Measurements from ENCODE around the gene BMI1. TPM values are rescaled to one million over a fixed set of nuclear protein-coding genes. Genes with fewer than 3 reads are reported as not detected.

The BMI1 gene
- total and polyA plus RNA-seq, 2 donors (not counting 3 experiments of a cell fraction or from before 2014, with no cell fraction given) = 12.0 to 25.1 TPM

DNA sequence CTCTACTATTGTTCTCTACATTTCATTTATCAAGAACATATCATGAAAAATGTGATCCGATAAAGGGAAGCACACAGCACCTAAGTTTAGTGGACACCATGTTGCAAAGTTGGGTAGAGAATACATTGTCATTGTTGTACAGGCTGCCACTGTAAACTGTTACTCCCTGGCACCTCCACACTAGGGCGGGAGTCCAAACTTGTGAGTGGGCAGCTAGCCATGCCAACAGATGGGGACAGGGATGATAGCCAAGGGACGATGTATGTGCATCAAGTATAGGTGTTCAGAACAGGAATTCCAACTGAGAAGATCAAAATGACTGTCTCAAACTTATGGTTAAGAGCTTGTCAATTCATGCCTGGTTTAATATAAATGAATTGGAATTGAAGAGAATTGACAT is 35.8 kb upstream of the BMI1 start:
- Histone ChIP-seq H3K4me3 (replicated peaks in 1 of 3; ENCODE audit: insufficient read depth in 1 of 3, low read depth in 1 of 3, low read length in 3 of 3) (no peak overlapping the region), H3K79me2 (ENCODE audit: control insufficient read depth, insufficient read depth, low read length) (no peaks in the 10 kb centered on the region), H3K27ac (ENCODE audit: insufficient read depth, low read depth, low read length) (no peak overlapping the region), H3K36me3 (ENCODE audit: control insufficient read depth in 2 of 2, extremely low read depth in 1 of 2, insufficient read depth in 2 of 2, low read length in 2 of 2) (no peaks in the 10 kb centered on the region), H3K4me2 (ENCODE audit: insufficient read depth, low read length) (no peak overlapping the region), H3K4me1 (ENCODE audit: control insufficient read depth, extremely low read depth, insufficient read depth, low read length) (no peaks in the 10 kb centered on the region), H3K9ac (replicated peaks; ENCODE audit: extremely low read depth, insufficient read depth, low read length) (no peak overlapping the region), H3K9me1 (replicated peaks; ENCODE audit: control insufficient read depth, extremely low read depth, insufficient read depth, low read length) (no peaks in the 10 kb centered on the region), H2AFZ (ENCODE audit: low read depth, low read length) (no peak overlapping the region), H4K20me1 (replicated peaks; ENCODE audit: control insufficient read depth, extremely low read depth, insufficient read depth, low read length) (no peaks in the 10 kb centered on the region), H3K9me3 (replicated peaks; ENCODE audit: control insufficient read depth, insufficient read depth, low read length) (no peaks in the 10 kb centered on the region), H3K27me3 (ENCODE audit: control insufficient read depth in 2 of 2, insufficient read depth in 2 of 2, low read length in 2 of 2) (peaks cover 1 to 2% of the 10 kb centered on the region in 2 experiments)
- POLR2A ChIA-PET = no interaction called here
- CTCF ChIA-PET = interaction anchor here (1.1 to 2.4 kb wide), 2 partner anchors 11 to 12 kb away, joined by 4 to 5 read pairs; no protein-coding TSS in a partner anchor
- DNase-seq (ENCODE audit: low read depth, low spot score) = no peak
- dilution Hi-C loops (cut with MboI; ENCODE audit: extremely low pct_ligation_motif_present, low sequenced_read_pairs) = no loop called here
- BruUV-seq (replicated peaks) = no TSS peak
- FAIRE-seq = no peak
- TF ChIP-seq EZH2 (IDR thresholded peaks at IDR 0.05; ENCODE audit: borderline replicate concordance, low read depth, low read length, severe bottlenecking) = no peak
- no peak for TF ChIP-seq POLR2AphosphoS5 (IDR thresholded peaks at IDR 0.05; ENCODE audit: insufficient read depth, low read depth, low read length)
- no peak for TF ChIP-seq FOS (IDR thresholded peaks at IDR 0.05; ENCODE audit: borderline replicate concordance, insufficient read depth, low read length)
- no peak for TF ChIP-seq MYC (IDR thresholded peaks at IDR 0.05; ENCODE audit: low read depth, low read length)
- TF ChIP-seq, protein P1, sequence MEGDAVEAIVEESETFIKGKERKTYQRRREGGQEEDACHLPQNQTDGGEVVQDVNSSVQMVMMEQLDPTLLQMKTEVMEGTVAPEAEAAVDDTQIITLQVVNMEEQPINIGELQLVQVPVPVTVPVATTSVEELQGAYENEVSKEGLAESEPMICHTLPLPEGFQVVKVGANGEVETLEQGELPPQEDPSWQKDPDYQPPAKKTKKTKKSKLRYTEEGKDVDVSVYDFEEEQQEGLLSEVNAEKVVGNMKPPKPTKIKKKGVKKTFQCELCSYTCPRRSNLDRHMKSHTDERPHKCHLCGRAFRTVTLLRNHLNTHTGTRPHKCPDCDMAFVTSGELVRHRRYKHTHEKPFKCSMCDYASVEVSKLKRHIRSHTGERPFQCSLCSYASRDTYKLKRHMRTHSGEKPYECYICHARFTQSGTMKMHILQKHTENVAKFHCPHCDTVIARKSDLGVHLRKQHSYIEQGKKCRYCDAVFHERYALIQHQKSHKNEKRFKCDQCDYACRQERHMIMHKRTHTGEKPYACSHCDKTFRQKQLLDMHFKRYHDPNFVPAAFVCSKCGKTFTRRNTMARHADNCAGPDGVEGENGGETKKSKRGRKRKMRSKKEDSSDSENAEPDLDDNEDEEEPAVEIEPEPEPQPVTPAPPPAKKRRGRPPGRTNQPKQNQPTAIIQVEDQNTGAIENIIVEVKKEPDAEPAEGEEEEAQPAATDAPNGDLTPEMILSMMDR (IDR thresholded peaks at IDR 0.05; ENCODE audit: extremely low read depth in 1 of 2, insufficient read depth in 1 of 2, low read depth in 1 of 2, low read length in 2 of 2) = no peak
- TF ChIP-seq, protein P2, sequence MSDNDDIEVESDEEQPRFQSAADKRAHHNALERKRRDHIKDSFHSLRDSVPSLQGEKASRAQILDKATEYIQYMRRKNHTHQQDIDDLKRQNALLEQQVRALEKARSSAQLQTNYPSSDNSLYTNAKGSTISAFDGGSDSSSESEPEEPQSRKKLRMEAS (IDR thresholded peaks at IDR 0.05; ENCODE audit: insufficient read depth, insufficient read length) = no peak
- TF ChIP-seq POLR2A (IDR thresholded peaks at IDR 0.05; ENCODE audit: low read depth, low read length) = no peak
- intact Hi-C loops (cut with micrococcal nuclease) = no loop called here

Measured in endothelial cell of umbilical vein (primary cell).